ENCODE data around the gene ATP9B.

GRCh38 chr18:79314838-79315388 is 245.7 kb downstream of the ATP9B start:
- TF ChIP-seq CTCF (IDR thresholded peaks at IDR 0.05; ENCODE audit: insufficient read depth, low read depth, low read length) (no peak), EZH2 (IDR thresholded peaks at IDR 0.05; ENCODE audit: insufficient read depth, low read length) (no peak)

Measured in astrocyte (in vitro differentiated cells and primary cell).